Esophagus squamous epithelium (tissue), 4 donors: ENCODE results near the gene PRIM2.

Experiments used
- CTCF ChIP-seq, 6 experiments: fragments of 450-650 bp in 4 of 6; fragments of 200-600 bp in 2 of 6; sonication (generic) in 2 of 6; IDR thresholded peaks; one replicate each; pipeline ENCODE4 v1.5.1; 2016 to 2019; ENCODE audit warnings: antibody characterized with exemption in 6 of 6, mild to moderate bottlenecking in 4 of 6, moderate library complexity in 4 of 6
- POLR2A ChIP-seq, 4 donors: fragments of 450-650 bp; IDR thresholded peaks; one replicate each; pipeline ENCODE4 v1.6.1; 2017; ENCODE audit warnings: antibody characterized with exemption in 4 of 4, mild to moderate bottlenecking in 4 of 4, moderate library complexity in 3 of 4

GRCh38 chr6:57305761-57306160 lies 11.7 kb upstream of the PRIM2 start:
- TF ChIP-seq CTCF (IDR thresholded peaks at IDR 0.05) (no peak), POLR2A (IDR thresholded peaks at IDR 0.05) (no peak)
